ENCODE data around the gene RGMB. TPM values are rescaled to one million over a fixed set of nuclear protein-coding genes. Genes with fewer than 3 reads are reported as not detected.
A peak's percentile ranks its signal among the peaks of the same experiment; 100 is the strongest.

The RGMB gene, protein sequence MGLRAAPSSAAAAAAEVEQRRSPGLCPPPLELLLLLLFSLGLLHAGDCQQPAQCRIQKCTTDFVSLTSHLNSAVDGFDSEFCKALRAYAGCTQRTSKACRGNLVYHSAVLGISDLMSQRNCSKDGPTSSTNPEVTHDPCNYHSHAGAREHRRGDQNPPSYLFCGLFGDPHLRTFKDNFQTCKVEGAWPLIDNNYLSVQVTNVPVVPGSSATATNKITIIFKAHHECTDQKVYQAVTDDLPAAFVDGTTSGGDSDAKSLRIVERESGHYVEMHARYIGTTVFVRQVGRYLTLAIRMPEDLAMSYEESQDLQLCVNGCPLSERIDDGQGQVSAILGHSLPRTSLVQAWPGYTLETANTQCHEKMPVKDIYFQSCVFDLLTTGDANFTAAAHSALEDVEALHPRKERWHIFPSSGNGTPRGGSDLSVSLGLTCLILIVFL
- total RNA-seq (ENCODE audit: unreplicated experiment): 24.5 TPM
- long read RNA-seq, full-length matches to known transcripts: 3 of 3 reads
- long read RNA-seq, partial matches to known transcripts: 0 of 3 reads
- long read RNA-seq, other reads (novel, unspliced or antisense): 0 of 3 reads

- Mint-ChIP-seq H3K27me3 (ENCODE audit: unreplicated experiment) (peaks cover 18% of the 10 kb centered on the region), H3K36me3 (ENCODE audit: low read depth, unreplicated experiment) (peaks cover 10% of the 10 kb centered on the region), H3K27ac (ENCODE audit: unreplicated experiment) (peak within 1 kb of the TSS; percentile 96), H3K4me3 (ENCODE audit: unreplicated experiment) (peak within 1 kb of the TSS; percentile 99), H3K9me3 (ENCODE audit: unreplicated experiment) (no peaks in the 10 kb centered on the region), H3K4me1 (ENCODE audit: unreplicated experiment) (peaks cover 31% of the 10 kb centered on the region)
- DNase-seq (ENCODE audit: low spot score): peak; percentile 97
- TF ChIP-seq, protein P1, sequence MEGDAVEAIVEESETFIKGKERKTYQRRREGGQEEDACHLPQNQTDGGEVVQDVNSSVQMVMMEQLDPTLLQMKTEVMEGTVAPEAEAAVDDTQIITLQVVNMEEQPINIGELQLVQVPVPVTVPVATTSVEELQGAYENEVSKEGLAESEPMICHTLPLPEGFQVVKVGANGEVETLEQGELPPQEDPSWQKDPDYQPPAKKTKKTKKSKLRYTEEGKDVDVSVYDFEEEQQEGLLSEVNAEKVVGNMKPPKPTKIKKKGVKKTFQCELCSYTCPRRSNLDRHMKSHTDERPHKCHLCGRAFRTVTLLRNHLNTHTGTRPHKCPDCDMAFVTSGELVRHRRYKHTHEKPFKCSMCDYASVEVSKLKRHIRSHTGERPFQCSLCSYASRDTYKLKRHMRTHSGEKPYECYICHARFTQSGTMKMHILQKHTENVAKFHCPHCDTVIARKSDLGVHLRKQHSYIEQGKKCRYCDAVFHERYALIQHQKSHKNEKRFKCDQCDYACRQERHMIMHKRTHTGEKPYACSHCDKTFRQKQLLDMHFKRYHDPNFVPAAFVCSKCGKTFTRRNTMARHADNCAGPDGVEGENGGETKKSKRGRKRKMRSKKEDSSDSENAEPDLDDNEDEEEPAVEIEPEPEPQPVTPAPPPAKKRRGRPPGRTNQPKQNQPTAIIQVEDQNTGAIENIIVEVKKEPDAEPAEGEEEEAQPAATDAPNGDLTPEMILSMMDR (IDR thresholded peaks at IDR 0.05; ENCODE audit: unreplicated experiment): no peak
These were observed at the start of gene RGMB for GRCh38 chr5:98773464-98774191. TSS of gene RGMB (plus strand) at chr5:98773663. CDS start at chr5:98774071, 408 bp downstream.

DNA sequence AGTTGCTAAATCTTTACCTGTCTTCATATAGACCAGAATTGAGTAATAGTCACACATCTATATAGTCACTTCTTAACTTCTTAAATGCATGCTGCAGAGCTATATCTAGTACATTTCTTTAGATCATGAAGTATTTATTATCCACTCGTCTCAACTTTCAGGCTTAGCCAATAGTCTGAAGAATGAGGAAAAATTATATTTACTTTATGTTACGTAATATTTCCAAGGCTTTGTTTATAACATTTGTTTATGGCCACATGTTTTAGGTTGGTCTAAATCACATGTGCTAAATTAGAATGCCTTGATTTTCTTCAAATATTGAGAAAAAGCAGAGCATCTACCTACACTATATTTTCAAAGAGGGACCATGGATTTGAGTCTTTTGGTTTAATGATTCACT, 47.2 kb upstream of the RGMB start:
- no peak for DNase-seq (ENCODE audit: low spot score)
- TF ChIP-seq, protein P1 (IDR thresholded peaks at IDR 0.05; ENCODE audit: unreplicated experiment): no peak
- Mint-ChIP-seq H3K36me3 (ENCODE audit: low read depth, unreplicated experiment) (no peaks in the 10 kb centered on the region), H3K9me3 (ENCODE audit: unreplicated experiment) (no peaks in the 10 kb centered on the region), H3K27ac (ENCODE audit: unreplicated experiment) (no peak overlapping the region), H3K4me3 (ENCODE audit: unreplicated experiment) (no peak overlapping the region), H3K4me1 (ENCODE audit: unreplicated experiment) (no peaks in the 10 kb centered on the region), H3K27me3 (ENCODE audit: unreplicated experiment) (no peaks in the 10 kb centered on the region)

- Mint-ChIP-seq H3K36me3 (ENCODE audit: low read depth, unreplicated experiment) (no peaks in the 10 kb centered on the region), H3K4me3 (ENCODE audit: unreplicated experiment) (no peak overlapping the region), H3K27me3 (ENCODE audit: unreplicated experiment) (no peaks in the 10 kb centered on the region), H3K9me3 (ENCODE audit: unreplicated experiment) (no peaks in the 10 kb centered on the region), H3K27ac (ENCODE audit: unreplicated experiment) (no peak overlapping the region), H3K4me1 (ENCODE audit: unreplicated experiment) (no peaks in the 10 kb centered on the region)
- no peak for DNase-seq (ENCODE audit: low spot score)
- TF ChIP-seq, protein P1 (IDR thresholded peaks at IDR 0.05; ENCODE audit: unreplicated experiment): no peak
These were observed 45.8 kb upstream of the RGMB start for GRCh38 chr5:98727686-98728085.

GRCh38 chr5:98734646-98735045, 38.8 kb upstream of the RGMB start:
- Mint-ChIP-seq H3K4me1 (ENCODE audit: unreplicated experiment) (no peaks in the 10 kb centered on the region), H3K27me3 (ENCODE audit: unreplicated experiment) (no peaks in the 10 kb centered on the region), H3K36me3 (ENCODE audit: low read depth, unreplicated experiment) (no peaks in the 10 kb centered on the region), H3K4me3 (ENCODE audit: unreplicated experiment) (no peak overlapping the region), H3K27ac (ENCODE audit: unreplicated experiment) (no peak overlapping the region), H3K9me3 (ENCODE audit: unreplicated experiment) (no peaks in the 10 kb centered on the region)
- TF ChIP-seq, protein P1 (IDR thresholded peaks at IDR 0.05; ENCODE audit: unreplicated experiment): no peak
- no peak for DNase-seq (ENCODE audit: low spot score)
